ENCODE measurements around the gene KIF11.
A peak's percentile ranks its signal among the peaks of the same experiment; 100 is the strongest.
"Not testable (repeated sequence)": the region's sequence is repeated elsewhere in the genome, so short reads cannot be mapped to it uniquely, and the experiment has no call there.

The KIF11 gene

GRCh38 chr10:92569071-92569470 lies 23.9 kb upstream of the KIF11 start:
- TF ChIP-seq CTCF (IDR thresholded peaks at IDR 0.05), result no peak
- Histone ChIP-seq H3K36me3 (peaks cover 0 to 4% (median 3%) of the 10 kb centered on the region in 3 donors), H3K4me1 (peaks cover 0 to 26% (median 17%) of the 10 kb centered on the region in 4 donors), H3K9me3 (no peaks in the 10 kb centered on the region), H3K27me3 (no peaks in the 10 kb centered on the region), H3K27ac (no peak overlapping the region), H3K4me3 (no peak overlapping the region)
- intact Hi-C loops (cut with DNase I; ENCODE audit: low total_unique reads), result no loop called here
- DNase-seq, result no peak

GRCh38 chr10:92569663-92570062 lies 23.3 kb upstream of the KIF11 start:
- H3K27me3 ChIP-seq; DNase-seq; H3K27ac ChIP-seq; H3K36me3 ChIP-seq; H3K4me3 ChIP-seq; H3K9me3 ChIP-seq; intact Hi-C loops (cut with DNase I; ENCODE audit: low total_unique reads): not testable (repeated sequence)
- peaks cover 0 to 28% (median 17%) of the 10 kb centered on the region in 4 donors for H3K4me1 ChIP-seq

- H3K4me3 ChIP-seq, result no peak overlapping the region
- peaks cover 0 to 33% (median 21%) of the 10 kb centered on the region in 4 donors for H3K4me1 ChIP-seq
Observed at GRCh38 chr10:92571649-92572048, 21.3 kb upstream of the KIF11 start.

GRCh38 chr10:92572362-92573090 lies 20.4 kb upstream of the KIF11 start:
- intact Hi-C loops (cut with DNase I; ENCODE audit: low total_unique reads), result loop anchor here (2.0 kb wide), 1 partner anchor 56 kb away; no protein-coding TSS in a partner anchor

More at GRCh38 chr10:92571649-92572048, 21.3 kb upstream of the KIF11 start:
- Histone ChIP-seq H3K36me3 (peaks cover 0 to 4% (median 0%) of the 10 kb centered on the region in 3 donors), H3K27ac (no peak overlapping the region), H3K9me3 (no peaks in the 10 kb centered on the region), H3K27me3 (no peaks in the 10 kb centered on the region)
- intact Hi-C loops (cut with DNase I; ENCODE audit: low total_unique reads), result loop anchor here (2.0 kb wide), 1 partner anchor 55 kb away; no protein-coding TSS in a partner anchor
- TF ChIP-seq CTCF (IDR thresholded peaks at IDR 0.05), result no peak
- no peak for DNase-seq

GRCh38 chr10:92573091-92573797 lies 19.7 kb upstream of the KIF11 start:
- DNase-seq, result no peak
- H3K36me3 ChIP-seq, result peaks cover 0 to 4% (median 0%) of the 10 kb centered on the region in 3 donors
- TF ChIP-seq CTCF (IDR thresholded peaks at IDR 0.05), result peak in 1 of 2 experiments; percentile 15
- H3K4me3 ChIP-seq, result peak overlapping the region; percentile 89 to 90
- intact Hi-C loops (cut with DNase I; ENCODE audit: low total_unique reads), result loop anchor here (2.0 kb wide), 1 partner anchor 56 kb away; no protein-coding TSS in a partner anchor
- no peaks in the 10 kb centered on the region for H3K9me3 ChIP-seq
- H3K27me3 ChIP-seq, result no peaks in the 10 kb centered on the region
- H3K27ac ChIP-seq, result peak overlapping the region; percentile 89 to 94
- peaks cover 0 to 33% (median 21%) of the 10 kb centered on the region in 4 donors for H3K4me1 ChIP-seq

More at GRCh38 chr10:92572362-92573090, 20.4 kb upstream of the KIF11 start:
- Histone ChIP-seq H3K4me3 (peak overlapping the region; percentile 89 to 90), H3K9me3 (no peaks in the 10 kb centered on the region), H3K4me1 (peaks cover 0 to 33% (median 21%) of the 10 kb centered on the region in 4 donors), H3K36me3 (peaks cover 0 to 4% (median 0%) of the 10 kb centered on the region in 3 donors), H3K27me3 (no peaks in the 10 kb centered on the region), H3K27ac (peak overlapping the region; percentile 89 to 94)
- TF ChIP-seq CTCF (IDR thresholded peaks at IDR 0.05), result no peak
- DNase-seq, result no peak
